HCT116 (cell line): ENCODE data around the gene CFAP221. TPM values are rescaled to one million over a fixed set of nuclear protein-coding genes. Genes with fewer than 3 reads are reported as not detected.

ENCODE experiments used
- ATAC-seq: fragments of 200-7000 bp; cut with Tn5 transposase; 2 replicates; pipeline ENCODE4 v1.9.1; 2020; ENCODE audit warnings: mild to moderate bottlenecking, moderate library complexity
- BruUV-seq: library from RNA; stranded (reverse); fragments of 400-500 nt; replicated peaks from 2 replicates; lab custom pipeline; 2021; lab: Mats Ljungman, UMichigan
- CTCF ChIA-PET: fragments of 300-600 bp; sonication (Branson Sonifier 250); formaldehyde crosslinking; loops from one replicate; lab custom pipeline; 2021; ENCODE audit warnings: antibody characterized with exemption; lab: Charles Lee
- POLR2A ChIA-PET: fragments of 300-600, 350-600 bp; sonication (Branson Sonifier 250); formaldehyde crosslinking; loops from one replicate; lab custom pipeline; 2021; ENCODE audit warnings: antibody characterized with exemption; lab: Charles Lee
- RAD21 ChIA-PET, 2 experiments: fragments of 300-600 bp; sonication (Branson Sonifier 250); formaldehyde crosslinking; loops; one replicate each; lab custom pipeline; 2023; ENCODE audit warnings: low total read pairs in 2 of 2; ENCODE audit not compliant: uncharacterized antibody in 2 of 2, unreplicated experiment in 2 of 2, low non-redundant PET in 1 of 2; lab: Charles Lee
- DNase-seq: peaks from one replicate; pipeline ENCODE4 v3.0.0-alpha.2; 2010; ENCODE audit warnings: low read depth, low spot score
- H2AFZ ChIP-seq: fragments of 200-600 bp; shearing (Covaris generic), sonication (generic); 2 replicates; pipeline ENCODE4 v1.6.1; 2017; ENCODE audit warnings: low read depth, mixed run types, mixed read lengths, antibody characterized with exemption, low read length; ENCODE audit not compliant: poor library complexity, severe bottlenecking
- H3K27ac ChIP-seq: 2 replicates; pipeline ENCODE4 v1.5.1; 2012; ENCODE audit warnings: low read depth, low read length
- H3K27me3 ChIP-seq: fragments of 200-600 bp; sonication (generic); 2 replicates; pipeline ENCODE4 v1.6.1; 2016; ENCODE audit warnings: mixed run types, low read length, mixed read lengths; ENCODE audit not compliant: insufficient read depth
- H3K36me3 ChIP-seq, 2 experiments: fragments of 200-500 bp in 1 of 2; fragments of 200-600 bp in 1 of 2; sonication (Bioruptor generic) in 1 of 2; sonication (generic) in 1 of 2; 2 replicates each; pipeline versions ENCODE4 v1.5.1 to v1.6.1; 2014 to 2016; ENCODE audit warnings: low read length in 2 of 2, inconsistent platforms in 1 of 2, mixed read lengths in 1 of 2, mixed run types in 1 of 2; ENCODE audit not compliant: insufficient read depth in 2 of 2, control insufficient read depth in 1 of 2
- H3K4me1 ChIP-seq, 2 experiments: fragments of 200-600 bp in 1 of 2; sonication (generic) in 1 of 2; 2 replicates each; pipeline versions ENCODE4 v1.5.1 to v1.6.1; 2012 to 2017; ENCODE audit warnings: low read length in 2 of 2, inconsistent platforms in 1 of 2, mild to moderate bottlenecking in 1 of 2, mixed read lengths in 1 of 2, mixed run types in 1 of 2, moderate library complexity in 1 of 2; ENCODE audit not compliant: insufficient read depth in 2 of 2, control insufficient read depth in 1 of 2
- H3K4me2 ChIP-seq: fragments of 200-600 bp; sonication (generic); 2 replicates; pipeline ENCODE4 v1.6.1; 2017; ENCODE audit warnings: mixed run types, low read length, mixed read lengths
- H3K4me3 ChIP-seq, 2 experiments: fragments of 200-600 bp in 1 of 2; sonication (generic) in 1 of 2; replicated peaks in 1 of 2; 2 replicates each; pipeline ENCODE4 v1.5.1; 2011 to 2016; ENCODE audit warnings: low read length in 2 of 2, control low read depth in 1 of 2, low read depth in 1 of 2, mild to moderate bottlenecking in 1 of 2, mixed read lengths in 1 of 2, mixed run types in 1 of 2
- H3K79me2 ChIP-seq: fragments of 200-600 bp; sonication (generic); 2 replicates; pipeline ENCODE4 v1.6.1; 2017; ENCODE audit warnings: mild to moderate bottlenecking, mixed run types, low read length, moderate library complexity, mixed read lengths; ENCODE audit not compliant: insufficient read depth
- H3K9ac ChIP-seq: fragments of 200-600 bp; sonication (generic); 2 replicates; pipeline ENCODE4 v1.6.1; 2016; ENCODE audit warnings: low read length, mixed read lengths
- H3K9me2 ChIP-seq: fragments of 200-600 bp; sonication (generic), shearing (Covaris generic); 2 replicates; pipeline ENCODE4 v1.6.1; 2017; ENCODE audit warnings: mixed run types, mild to moderate bottlenecking, moderate library complexity; ENCODE audit not compliant: insufficient read depth
- H3K9me3 ChIP-seq, 2 experiments: fragments of 200-500 bp in 1 of 2; fragments of 200-600 bp in 1 of 2; sonication (Bioruptor generic) in 1 of 2; sonication (generic) in 1 of 2; 2 replicates each; pipeline ENCODE4 v1.6.1; 2014 to 2017; ENCODE audit warnings: low read length in 2 of 2, mixed read lengths in 2 of 2, inconsistent platforms in 1 of 2, low read depth in 1 of 2, mild to moderate bottlenecking in 1 of 2, mixed run types in 1 of 2, moderate library complexity in 1 of 2; ENCODE audit not compliant: control insufficient read depth in 1 of 2, insufficient read depth in 1 of 2
- H4K20me1 ChIP-seq: fragments of 200-600 bp; sonication (generic), shearing (Covaris generic); 2 replicates; pipeline ENCODE4 v1.6.1; 2017; ENCODE audit warnings: mixed run types, mild to moderate bottlenecking, moderate library complexity; ENCODE audit not compliant: insufficient read depth
- EZH2 ChIP-seq: fragments of 200-600 bp; sonication (generic); IDR thresholded peaks from 2 replicates; pipeline ENCODE4 v1.6.1; 2017; ENCODE audit warnings: antibody characterized with exemption, mixed run types
- SRF ChIP-seq: IDR thresholded peaks from 2 replicates; pipeline ENCODE4 v1.6.1; 2012; ENCODE audit warnings: low read depth
- intact Hi-C: fragments of 100-400 bp; cut with micrococcal nuclease; formaldehyde crosslinking; loops from 2 replicates; pipeline ENCODE4 v1.10.0; 2022
- total RNA-seq: library from RNA; stranded (reverse); gene quantifications from one replicate; pipeline ENCODE4 v1.2.1, GENCODE V29; 2021; ENCODE audit not compliant: unreplicated experiment
- TF ChIP-seq, protein P1 (sequence below), 3 experiments: fragments of 200-600 bp in 1 of 3; sonication (generic) in 1 of 3; IDR thresholded peaks in 2 of 3; conservative IDR thresholded peaks in 1 of 3; 2 replicates each; pipeline ENCODE4 v1.5.1; 2012 to 2017; ENCODE audit warnings: low read depth in 2 of 3, low read length in 2 of 3, antibody characterized with exemption in 1 of 3, borderline replicate concordance in 1 of 3, control low read depth in 1 of 3, mild to moderate bottlenecking in 1 of 3, mixed read lengths in 1 of 3, mixed run types in 1 of 3, moderate library complexity in 1 of 3; ENCODE audit not compliant: insufficient read depth in 1 of 3

Gene CFAP221
- total RNA-seq, 1 experiment from 2014 or later, result 0.96 TPM

DNA sequence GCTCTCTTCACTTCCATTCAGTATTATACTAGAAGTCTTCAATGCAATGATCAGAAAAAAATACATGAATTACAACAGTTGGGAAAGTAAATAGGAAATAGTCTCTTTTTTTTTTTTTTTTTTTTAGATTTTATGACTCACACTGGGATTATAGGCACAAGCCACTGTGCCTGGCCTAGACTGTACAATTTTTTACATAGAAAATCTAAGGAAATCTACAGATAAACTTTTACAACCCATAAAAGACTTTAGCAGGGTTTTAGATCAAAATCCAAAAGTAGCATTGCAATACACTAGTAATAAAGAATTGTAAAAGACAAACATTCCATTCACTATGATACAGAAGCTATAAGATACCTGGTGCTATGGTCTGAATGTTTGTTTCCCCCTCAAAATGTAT, 39.0 kb downstream of the CFAP221 start:
- ATAC-seq (no peak), DNase-seq (no peak)
- ChIA-PET CTCF (no interaction called here), POLR2A (no interaction called here), RAD21 (no interaction called here)
- H3K36me3 ChIP-seq, result no peaks in the 10 kb centered on the region
- no peaks in the 10 kb centered on the region for H3K9me2 ChIP-seq
- no peaks in the 10 kb centered on the region for H3K27me3 ChIP-seq
- no peak overlapping the region for H3K4me3 ChIP-seq
- no peak overlapping the region for H3K27ac ChIP-seq
- no peak for TF ChIP-seq SRF
- no peaks in the 10 kb centered on the region for H3K9me3 ChIP-seq
- H3K9ac ChIP-seq, result no peak overlapping the region
- no peaks in the 10 kb centered on the region for H3K79me2 ChIP-seq
- no peak overlapping the region for H2AFZ ChIP-seq
- intact Hi-C loops, result no loop called here
- no peak overlapping the region for H3K4me2 ChIP-seq
- peaks cover 0 to 6% of the 10 kb centered on the region in 2 experiments; a peak in 2 of 4 replicates for H3K4me1 ChIP-seq
- no peaks in the 10 kb centered on the region for H4K20me1 ChIP-seq
- BruUV-seq, result no TSS peak

DNA sequence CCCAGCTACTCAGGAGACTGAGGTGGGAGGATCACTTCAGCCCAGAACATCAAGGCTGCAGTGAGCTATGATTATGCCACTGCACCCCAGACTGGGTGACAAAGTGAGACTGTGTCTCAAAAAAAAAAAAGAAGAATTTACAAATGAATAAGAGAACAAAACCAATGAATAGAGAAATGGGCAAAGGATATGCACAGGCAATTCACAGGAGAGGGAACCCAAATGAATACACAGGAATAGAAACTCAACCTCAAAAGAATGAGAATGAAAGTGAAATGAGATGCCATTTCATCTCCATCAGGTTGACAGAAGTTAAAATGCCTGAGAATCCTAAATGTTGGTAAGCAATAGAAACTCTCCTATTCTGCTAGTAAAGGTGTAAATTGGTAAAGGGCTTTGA, 40.2 kb downstream of the CFAP221 start:
- CTCF ChIA-PET, result no interaction called here
- no peak for TF ChIP-seq SRF
- TF ChIP-seq EZH2, result no peak
- TF ChIP-seq, all 23 proteins: peak for 0

DNA sequence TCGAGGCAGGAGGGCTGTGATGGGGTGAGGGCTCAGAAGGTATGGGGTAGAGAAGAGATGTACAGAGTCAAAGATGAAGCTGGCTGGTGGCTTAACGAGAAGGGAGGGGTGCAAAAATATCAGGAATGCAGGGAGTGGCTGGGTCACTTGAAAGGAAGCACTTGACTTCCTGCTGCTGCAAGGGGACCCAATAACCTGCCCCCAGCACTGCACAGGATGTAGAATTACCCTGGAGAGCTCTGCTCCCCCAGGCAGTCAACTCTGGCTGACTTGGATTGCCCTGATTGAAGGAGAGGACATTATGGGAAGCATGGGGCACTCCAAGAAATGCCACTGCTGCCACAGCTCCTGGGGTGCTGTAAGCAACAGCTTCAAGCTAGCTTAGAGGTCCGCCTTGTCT, 41.8 kb downstream of the CFAP221 start:
- H3K4me1 ChIP-seq, result peaks cover 0 to 6% of the 10 kb centered on the region in 2 experiments; a peak in 2 of 4 replicates
- RAD21 ChIA-PET, result no interaction called here
- BruUV-seq, result no TSS peak
- H3K27me3 ChIP-seq, result no peaks in the 10 kb centered on the region
- H3K27ac ChIP-seq, result no peak overlapping the region
- no peaks in the 10 kb centered on the region for H4K20me1 ChIP-seq
- no peak overlapping the region for H3K4me3 ChIP-seq
- H3K79me2 ChIP-seq, result no peaks in the 10 kb centered on the region
- DNase-seq (no peak), ATAC-seq (peak; percentile 30)
- CTCF ChIA-PET, result no interaction called here
- H3K9me3 ChIP-seq, result no peaks in the 10 kb centered on the region
- H3K9ac ChIP-seq, result no peak overlapping the region
- intact Hi-C loops, result no loop called here
- H3K36me3 ChIP-seq, result no peaks in the 10 kb centered on the region
- H3K9me2 ChIP-seq, result no peaks in the 10 kb centered on the region
- H3K4me2 ChIP-seq, result 0 out of 2 replicates have a peak overlapping the region, but pooled peaks have one; percentile 17
- TF ChIP-seq, protein P1, sequence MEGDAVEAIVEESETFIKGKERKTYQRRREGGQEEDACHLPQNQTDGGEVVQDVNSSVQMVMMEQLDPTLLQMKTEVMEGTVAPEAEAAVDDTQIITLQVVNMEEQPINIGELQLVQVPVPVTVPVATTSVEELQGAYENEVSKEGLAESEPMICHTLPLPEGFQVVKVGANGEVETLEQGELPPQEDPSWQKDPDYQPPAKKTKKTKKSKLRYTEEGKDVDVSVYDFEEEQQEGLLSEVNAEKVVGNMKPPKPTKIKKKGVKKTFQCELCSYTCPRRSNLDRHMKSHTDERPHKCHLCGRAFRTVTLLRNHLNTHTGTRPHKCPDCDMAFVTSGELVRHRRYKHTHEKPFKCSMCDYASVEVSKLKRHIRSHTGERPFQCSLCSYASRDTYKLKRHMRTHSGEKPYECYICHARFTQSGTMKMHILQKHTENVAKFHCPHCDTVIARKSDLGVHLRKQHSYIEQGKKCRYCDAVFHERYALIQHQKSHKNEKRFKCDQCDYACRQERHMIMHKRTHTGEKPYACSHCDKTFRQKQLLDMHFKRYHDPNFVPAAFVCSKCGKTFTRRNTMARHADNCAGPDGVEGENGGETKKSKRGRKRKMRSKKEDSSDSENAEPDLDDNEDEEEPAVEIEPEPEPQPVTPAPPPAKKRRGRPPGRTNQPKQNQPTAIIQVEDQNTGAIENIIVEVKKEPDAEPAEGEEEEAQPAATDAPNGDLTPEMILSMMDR (IDR thresholded peaks at IDR 0.05 in 2 of 3, conservative IDR thresholded peaks at IDR 0.05 in 1 of 3; ENCODE audit: borderline replicate concordance in 1 of 3, insufficient read depth in 1 of 3, low read depth in 2 of 3, low read length in 2 of 3), result no peak
- POLR2A ChIA-PET, result no interaction called here
- H2AFZ ChIP-seq, result no peak overlapping the region

More for the DNA sequence above, 40.2 kb downstream of the CFAP221 start:
- Histone ChIP-seq H3K9ac (no peak overlapping the region), H4K20me1 (no peaks in the 10 kb centered on the region), H2AFZ (no peak overlapping the region), H3K4me2 (no peak overlapping the region), H3K4me1 (peaks cover 0 to 6% of the 10 kb centered on the region in 2 experiments; a peak in 2 of 4 replicates), H3K79me2 (no peaks in the 10 kb centered on the region), H3K9me2 (no peaks in the 10 kb centered on the region), H3K9me3 (no peaks in the 10 kb centered on the region), H3K27ac (no peak overlapping the region), H3K4me3 (no peak overlapping the region), H3K36me3 (no peaks in the 10 kb centered on the region), H3K27me3 (no peaks in the 10 kb centered on the region)
- POLR2A ChIA-PET, result interaction anchor here (0.7 kb wide), 1 partner anchor 197 kb away, joined by 3 read pairs; no protein-coding TSS in a partner anchor
- RAD21 ChIA-PET, result no interaction called here
- BruUV-seq, result no TSS peak
- ATAC-seq, result no peak
- no peak for DNase-seq
- intact Hi-C loops, result no loop called here
